ENCODE results near the gene COL4A1. TPM values are rescaled to one million over a fixed set of nuclear protein-coding genes. Genes with fewer than 3 reads are reported as not detected.
A peak's percentile ranks its signal among the peaks of the same experiment; 100 is the strongest.

The COL4A1 gene
- total and polyA plus RNA-seq, 4 donors = 162 to 377 (median 214) TPM

- no peak for DNase-seq (ENCODE audit: low read depth in 4 of 6, low spot score in 6 of 6)
- H3K9me3 ChIP-seq (ENCODE audit: control insufficient read depth, insufficient read depth, low read length) = no peaks in the 10 kb centered on the region
- H3K4me1 ChIP-seq (ENCODE audit: control insufficient read depth, insufficient read depth, low read length) = peaks cover 8% of the 10 kb centered on the region
- no peak overlapping the region for H3K4me3 ChIP-seq (ENCODE audit: low read depth, low read length)
- 94% methylated on average over 7 of the region's 7 CpGs for WGBS (ENCODE audit: insufficient coverage)
- no peaks in the 10 kb centered on the region for H3K27me3 ChIP-seq (ENCODE audit: control insufficient read depth, insufficient read depth, low read length)
- H3K27ac ChIP-seq (ENCODE audit: low read depth, low read length) = no peak overlapping the region
- H3K36me3 ChIP-seq (ENCODE audit: control insufficient read depth, insufficient read depth, low read length) = peaks cover 4% of the 10 kb centered on the region
Measured at GRCh38 chr13:110245416-110245899, 61.5 kb downstream of the COL4A1 start.

GRCh38 chr13:110244976-110245375 lies 62.0 kb downstream of the COL4A1 start:
- no peak overlapping the region for H3K4me3 ChIP-seq (ENCODE audit: low read depth, low read length)
- H3K9me3 ChIP-seq (ENCODE audit: control insufficient read depth, insufficient read depth, low read length) = no peaks in the 10 kb centered on the region
- no peak overlapping the region for H3K27ac ChIP-seq (ENCODE audit: low read depth, low read length)
- WGBS (ENCODE audit: insufficient coverage) = 94% methylated on average over 9 of the region's 9 CpGs
- no peak for DNase-seq (ENCODE audit: low read depth in 4 of 6, low spot score in 6 of 6)
- peaks cover 6% of the 10 kb centered on the region for H3K36me3 ChIP-seq (ENCODE audit: control insufficient read depth, insufficient read depth, low read length)
- H3K4me1 ChIP-seq (ENCODE audit: control insufficient read depth, insufficient read depth, low read length) = peaks cover 11% of the 10 kb centered on the region
- H3K27me3 ChIP-seq (ENCODE audit: control insufficient read depth, insufficient read depth, low read length) = no peaks in the 10 kb centered on the region

GRCh38 chr13:110244071-110244830 lies 62.7 kb downstream of the COL4A1 start:
- H3K4me1 ChIP-seq (ENCODE audit: control insufficient read depth, insufficient read depth, low read length) = peaks cover 11% of the 10 kb centered on the region
- H3K36me3 ChIP-seq (ENCODE audit: control insufficient read depth, insufficient read depth, low read length) = peaks cover 6% of the 10 kb centered on the region
- peak in 1 of 6 donors; percentile 44 for DNase-seq (ENCODE audit: low read depth in 4 of 6, low spot score in 6 of 6)
- 63% methylated on average over 5 of the region's 7 CpGs for WGBS (ENCODE audit: insufficient coverage)
- no peak overlapping the region for H3K27ac ChIP-seq (ENCODE audit: low read depth, low read length)
- no peaks in the 10 kb centered on the region for H3K9me3 ChIP-seq (ENCODE audit: control insufficient read depth, insufficient read depth, low read length)
- H3K4me3 ChIP-seq (ENCODE audit: low read depth, low read length) = no peak overlapping the region
- H3K27me3 ChIP-seq (ENCODE audit: control insufficient read depth, insufficient read depth, low read length) = no peaks in the 10 kb centered on the region

GRCh38 chr13:110242615-110243014 lies 64.3 kb downstream of the COL4A1 start:
- no CpG with 5 or more reads among the region's 4 CpGs for WGBS (ENCODE audit: insufficient coverage)
- H3K4me3 ChIP-seq (ENCODE audit: low read depth, low read length) = no peak overlapping the region
- DNase-seq (ENCODE audit: low read depth in 4 of 6, low spot score in 6 of 6) = no peak

GRCh38 chr13:110240943-110241342 lies 66.0 kb downstream of the COL4A1 start:
- no peak overlapping the region for H3K4me3 ChIP-seq (ENCODE audit: low read depth, low read length)
- H3K27me3 ChIP-seq (ENCODE audit: control insufficient read depth, insufficient read depth, low read length) = no peaks in the 10 kb centered on the region
- WGBS (ENCODE audit: insufficient coverage) = 91% methylated on average over 4 of the region's 7 CpGs
- no peaks in the 10 kb centered on the region for H3K9me3 ChIP-seq (ENCODE audit: control insufficient read depth, insufficient read depth, low read length)
- DNase-seq (ENCODE audit: low read depth in 4 of 6, low spot score in 6 of 6) = no peak
- no peak overlapping the region for H3K27ac ChIP-seq (ENCODE audit: low read depth, low read length)
- H3K4me1 ChIP-seq (ENCODE audit: control insufficient read depth, insufficient read depth, low read length) = peaks cover 10% of the 10 kb centered on the region
- peaks cover 2% of the 10 kb centered on the region for H3K36me3 ChIP-seq (ENCODE audit: control insufficient read depth, insufficient read depth, low read length)

More at GRCh38 chr13:110242615-110243014, 64.3 kb downstream of the COL4A1 start:
- H3K27ac ChIP-seq (ENCODE audit: low read depth, low read length) = no peak overlapping the region
- H3K27me3 ChIP-seq (ENCODE audit: control insufficient read depth, insufficient read depth, low read length) = no peaks in the 10 kb centered on the region
- H3K4me1 ChIP-seq (ENCODE audit: control insufficient read depth, insufficient read depth, low read length) = peaks cover 4% of the 10 kb centered on the region
- no peaks in the 10 kb centered on the region for H3K9me3 ChIP-seq (ENCODE audit: control insufficient read depth, insufficient read depth, low read length)
- peaks cover 2% of the 10 kb centered on the region for H3K36me3 ChIP-seq (ENCODE audit: control insufficient read depth, insufficient read depth, low read length)

GRCh38 chr13:110240352-110240751 lies 66.6 kb downstream of the COL4A1 start:
- peaks cover 10% of the 10 kb centered on the region for H3K4me1 ChIP-seq (ENCODE audit: control insufficient read depth, insufficient read depth, low read length)

GRCh38 chr13:110239280-110240125 lies 67.5 kb downstream of the COL4A1 start:
- Histone ChIP-seq H3K9me3 (ENCODE audit: control insufficient read depth, insufficient read depth, low read length) (no peaks in the 10 kb centered on the region), H3K27me3 (ENCODE audit: control insufficient read depth, insufficient read depth, low read length) (no peaks in the 10 kb centered on the region), H3K4me3 (ENCODE audit: low read depth, low read length) (no peak overlapping the region), H3K4me1 (ENCODE audit: control insufficient read depth, insufficient read depth, low read length) (peaks cover 10% of the 10 kb centered on the region), H3K27ac (ENCODE audit: low read depth, low read length) (peak overlapping the region; percentile 20), H3K36me3 (ENCODE audit: control insufficient read depth, insufficient read depth, low read length) (peaks cover 2% of the 10 kb centered on the region)
- no CpG with 5 or more reads among the region's 5 CpGs for WGBS (ENCODE audit: insufficient coverage)
- no peak for DNase-seq (ENCODE audit: low read depth in 4 of 6, low spot score in 6 of 6)

More at GRCh38 chr13:110240352-110240751, 66.6 kb downstream of the COL4A1 start:
- H3K27me3 ChIP-seq (ENCODE audit: control insufficient read depth, insufficient read depth, low read length) = no peaks in the 10 kb centered on the region
- DNase-seq (ENCODE audit: low read depth in 4 of 6, low spot score in 6 of 6) = no peak
- peaks cover 2% of the 10 kb centered on the region for H3K36me3 ChIP-seq (ENCODE audit: control insufficient read depth, insufficient read depth, low read length)
- H3K9me3 ChIP-seq (ENCODE audit: control insufficient read depth, insufficient read depth, low read length) = no peaks in the 10 kb centered on the region
- H3K4me3 ChIP-seq (ENCODE audit: low read depth, low read length) = no peak overlapping the region
- no peak overlapping the region for H3K27ac ChIP-seq (ENCODE audit: low read depth, low read length)
- 87% methylated on average over 5 of the region's 10 CpGs for WGBS (ENCODE audit: insufficient coverage)

- Histone ChIP-seq H3K4me1 (ENCODE audit: control insufficient read depth, insufficient read depth, low read length) (peaks cover 14% of the 10 kb centered on the region), H3K27ac (ENCODE audit: low read depth, low read length) (no peak overlapping the region), H3K27me3 (ENCODE audit: control insufficient read depth, insufficient read depth, low read length) (no peaks in the 10 kb centered on the region), H3K36me3 (ENCODE audit: control insufficient read depth, insufficient read depth, low read length) (peaks cover 2% of the 10 kb centered on the region), H3K4me3 (ENCODE audit: low read depth, low read length) (no peak overlapping the region), H3K9me3 (ENCODE audit: control insufficient read depth, insufficient read depth, low read length) (no peaks in the 10 kb centered on the region)
- no peak for DNase-seq (ENCODE audit: low read depth in 4 of 6, low spot score in 6 of 6)
- no CpG with 5 or more reads among the region's 1 CpG for WGBS (ENCODE audit: insufficient coverage)
Measured at GRCh38 chr13:110238818-110239195, 68.2 kb downstream of the COL4A1 start.

GRCh38 chr13:110237875-110238817 lies 68.8 kb downstream of the COL4A1 start:
- Histone ChIP-seq H3K9me3 (ENCODE audit: control insufficient read depth, insufficient read depth, low read length) (no peaks in the 10 kb centered on the region), H3K27ac (ENCODE audit: low read depth, low read length) (no peak overlapping the region), H3K36me3 (ENCODE audit: control insufficient read depth, insufficient read depth, low read length) (peaks cover 2% of the 10 kb centered on the region), H3K4me3 (ENCODE audit: low read depth, low read length) (no peak overlapping the region), H3K27me3 (ENCODE audit: control insufficient read depth, insufficient read depth, low read length) (no peaks in the 10 kb centered on the region), H3K4me1 (ENCODE audit: control insufficient read depth, insufficient read depth, low read length) (peaks cover 14% of the 10 kb centered on the region)
- WGBS (ENCODE audit: insufficient coverage) = 81% methylated on average over 3 of the region's 5 CpGs
- no peak for DNase-seq (ENCODE audit: low read depth in 4 of 6, low spot score in 6 of 6)
